HepG2 (cell line): ENCODE results near the gene PANX1. TPM values are rescaled to one million over a fixed set of nuclear protein-coding genes. Genes with fewer than 3 reads are reported as not detected.

Experiments used
- ATAC-seq: fragments of 200-7000 bp; cut with Tn5 transposase; 3 replicates; pipeline ENCODE4 v1.9.1; 2020; ENCODE audit warnings: mild to moderate bottlenecking, moderate library complexity
- BruUV-seq: library from RNA; stranded (reverse); fragments of 400-500 nt; replicated peaks from 2 replicates; lab custom pipeline; 2021; lab: Mats Ljungman, UMichigan
- CTCF ChIA-PET: fragments of 300-600 bp; formaldehyde crosslinking; extraction: SDS; loops from one replicate; lab custom pipeline; 2021; ENCODE audit warnings: low total read pairs, inconsistent platforms, low intra/inter-chr PET ratio; lab: Yijun Ruan, JAX
- POLR2A ChIA-PET: fragments of 350-600 bp; sonication (Branson Sonifier 250); formaldehyde crosslinking; loops from one replicate; lab custom pipeline; 2020; ENCODE audit warnings: antibody characterized with exemption, inconsistent platforms; lab: Yijun Ruan, JAX
- DNase-seq: peaks from one replicate; pipeline ENCODE4 v3.0.0-alpha.2; 2015; ENCODE audit warnings: low spot score
- FAIRE-seq: peaks from 3 replicates; lab custom pipeline; 2011; peaks lifted over from hg19 to GRCh38; lab: Jason Lieb, UNC
- H2AFZ ChIP-seq: one replicate; pipeline ENCODE4 v1.6.1; 2011; ENCODE audit warnings: low read length, inconsistent platforms
- H3K27ac ChIP-seq: fragments of 300-600 bp; 3 replicates; pipeline ENCODE4 v1.8.0; 2011; ENCODE audit warnings: mixed run types, mild to moderate bottlenecking, mixed read lengths, low read length, inconsistent platforms; ENCODE audit not compliant: insufficient read depth; ENCODE audit errors: extremely low read length
- H3K27me3 ChIP-seq, 2 experiments: fragments of 200-600 bp in 1 of 2; 2 replicates in 1 of 2; 3 replicates in 1 of 2; pipeline versions ENCODE4 v1.6.0 to v1.8.0; 2011; ENCODE audit warnings: low read length in 2 of 2, mild to moderate bottlenecking in 2 of 2, moderate library complexity in 2 of 2, inconsistent platforms in 1 of 2; ENCODE audit not compliant: insufficient read depth in 2 of 2, control insufficient read depth in 1 of 2
- H3K36me3 ChIP-seq, 2 experiments: fragments of 200-600 bp in 1 of 2; replicated peaks in 1 of 2; 2 replicates in 1 of 2; 3 replicates in 1 of 2; pipeline versions ENCODE4 v1.5.1 to v1.8.0; 2011; ENCODE audit warnings: low read length in 2 of 2, inconsistent platforms in 1 of 2; ENCODE audit not compliant: insufficient read depth in 2 of 2, control insufficient read depth in 1 of 2
- H3K4me1 ChIP-seq: 2 replicates; pipeline ENCODE4 v1.5.1; 2012; ENCODE audit warnings: low read length, inconsistent platforms; ENCODE audit not compliant: insufficient read depth
- H3K4me2 ChIP-seq: 2 replicates; pipeline ENCODE4 v1.6.0; 2011; ENCODE audit warnings: low read depth, low read length, inconsistent platforms
- H3K4me3 ChIP-seq, 3 experiments: fragments of 200-600 bp in 1 of 3; sonication (generic), shearing (Covaris generic) in 1 of 3; replicated peaks in 1 of 3; 2 replicates each; pipeline ENCODE4 v1.5.1; 2011 to 2016; ENCODE audit warnings: low read length in 3 of 3, inconsistent platforms in 2 of 3, low read depth in 2 of 3, mild to moderate bottlenecking in 2 of 3, control low read depth in 1 of 3, mixed read lengths in 1 of 3; ENCODE audit not compliant: insufficient read depth in 1 of 3
- H3K79me2 ChIP-seq: one replicate; pipeline ENCODE4 v1.6.1; 2011; ENCODE audit warnings: low read length, inconsistent platforms; ENCODE audit not compliant: insufficient read depth
- H3K9ac ChIP-seq: 2 replicates; pipeline ENCODE4 v1.6.0; 2011; ENCODE audit warnings: mild to moderate bottlenecking, low read depth, low read length, inconsistent platforms; ENCODE audit not compliant: insufficient read depth
- H3K9me3 ChIP-seq: 2 replicates; pipeline ENCODE4 v1.5.1; 2012; ENCODE audit warnings: mild to moderate bottlenecking, low read length
- H4K20me1 ChIP-seq: 2 replicates; pipeline ENCODE4 v1.6.0; 2011; ENCODE audit warnings: inconsistent platforms, mild to moderate bottlenecking, low read length, moderate library complexity; ENCODE audit not compliant: insufficient read depth
- ATF1 ChIP-seq: IDR thresholded peaks from 2 replicates; pipeline ENCODE4 v1.6.1; 2016; ENCODE audit warnings: mild to moderate bottlenecking, control low read depth
- ATF7-NPFF ChIP-seq: sonication (generic); formaldehyde crosslinking; IDR thresholded peaks from 2 replicates; pipeline ENCODE4 v1.8.1; 2023; ENCODE audit warnings: mild to moderate bottlenecking, low read depth, missing genetic modification reagents, moderate library complexity
- BCL6 ChIP-seq: IDR thresholded peaks from 2 replicates; pipeline ENCODE4 v1.6.1; 2016; ENCODE audit warnings: missing genetic modification reagents, missing compliant biosample characterization
- CEBPB ChIP-seq: IDR thresholded peaks from 2 replicates; pipeline ENCODE4 v1.6.1; 2011; ENCODE audit warnings: low read depth, low read length, improper control_type of control experiment, borderline replicate concordance
- CEBPG ChIP-seq: IDR thresholded peaks from 2 replicates; pipeline ENCODE4 v1.6.1; 2016
- MTF2 ChIP-seq: sonication (generic); formaldehyde crosslinking; IDR thresholded peaks from 2 replicates; pipeline ENCODE4 v1.5.0; 2020; ENCODE audit warnings: missing genetic modification reagents, borderline replicate concordance
- NCOA5 ChIP-seq: sonication (generic); formaldehyde crosslinking; IDR thresholded peaks from 2 replicates; pipeline ENCODE4 v1.4.0; 2020; ENCODE audit warnings: missing genetic modification reagents
- SOX13 ChIP-seq, 3 experiments: fragments of 450-650 bp in 1 of 3; sonication (generic) in 1 of 3; formaldehyde crosslinking in 1 of 3; IDR thresholded peaks in 2 of 3; conservative IDR thresholded peaks in 1 of 3; 2 replicates each; pipeline versions ENCODE4 v1.5.0 to v1.6.1; 2016 to 2020; ENCODE audit warnings: antibody characterized with exemption in 1 of 3, mild to moderate bottlenecking in 1 of 3, missing compliant biosample characterization in 1 of 3, missing genetic modification reagents in 1 of 3, moderate library complexity in 1 of 3
- SOX5 ChIP-seq: IDR thresholded peaks from 2 replicates; pipeline ENCODE4 v1.6.1; 2016; ENCODE audit warnings: borderline replicate concordance
- WIZ ChIP-seq: sonication (generic); formaldehyde crosslinking; IDR thresholded peaks from 2 replicates; pipeline ENCODE4 v1.5.1; 2020; ENCODE audit warnings: mild to moderate bottlenecking, missing genetic modification reagents
- ZKSCAN5 ChIP-seq: sonication (generic); formaldehyde crosslinking; IDR thresholded peaks from 2 replicates; pipeline ENCODE4 v1.5.1; 2020; ENCODE audit warnings: mild to moderate bottlenecking, missing genetic modification reagents
- ZNF264 ChIP-seq: sonication (generic); formaldehyde crosslinking; IDR thresholded peaks from 2 replicates; pipeline ENCODE4 v1.4.0; 2020; ENCODE audit warnings: missing genetic modification reagents
- ZNF703 ChIP-seq: sonication (generic); formaldehyde crosslinking; IDR thresholded peaks from 2 replicates; pipeline ENCODE4 v1.5.1; 2020; ENCODE audit warnings: missing genetic modification reagents, mild to moderate bottlenecking, moderate library complexity, borderline replicate concordance
- WGBS: methylation state at CpG from one replicate; pipeline ENCODE4 v1.1.6; 2017; ENCODE audit warnings: low lambda C conversion rate; 5-methylcytosine and 5-hydroxymethylcytosine counted together
- in situ Hi-C: cut with HindIII; loops from 2 replicates; pipeline ENCODE4 v1.10.0; 2017; ENCODE audit warnings: low pct_unique_long_range_greater_than_20kb; ENCODE audit not compliant: extremely low pct_ligation_motif_present
- intact Hi-C: fragments of 100-400 bp; cut with micrococcal nuclease; formaldehyde crosslinking; loops from one replicate; pipeline ENCODE4 v1.10.0; 2022; ENCODE audit not compliant: unreplicated experiment
- polyA plus RNA-seq, 8 experiments: library from polyadenylated mRNA; depleted of rRNA in 3 of 8; stranded (reverse) in 7 of 8; unstranded in 1 of 8; fragments of >200 nt; fragmentation: Illumina TruSeq in 4 of 8; extraction: Trizol in 4 of 8; gene quantifications; 2 replicates each; pipeline versions ENCODE4 v1.2.1 to v1.2.3, GENCODE V29; 2011 to 2016; ENCODE audit warnings: low read depth in 4 of 8, missing spikeins in 1 of 8, mixed read lengths in 1 of 8; ENCODE audit not compliant: insufficient read depth in 1 of 8
- total RNA-seq, 5 experiments: library from RNA; depleted of rRNA; stranded (reverse); fragments of >200 nt; fragmentation: Illumina TruSeq; extraction: Trizol; gene quantifications; 2 replicates each; pipeline ENCODE4 v1.2.3, GENCODE V29; 2016; ENCODE audit warnings: low read depth in 1 of 5
- TF ChIP-seq, protein P1 (sequence below): IDR thresholded peaks from 2 replicates; pipeline ENCODE4 v1.4.0; 2020; ENCODE audit warnings: mild to moderate bottlenecking, missing genetic modification reagents
- TF ChIP-seq, protein P2 (sequence below): sonication (generic); formaldehyde crosslinking; IDR thresholded peaks from 2 replicates; pipeline ENCODE4 v1.5.0; 2020; ENCODE audit warnings: mild to moderate bottlenecking, missing genetic modification reagents, borderline replicate concordance

The PANX1 gene
- total and polyA plus RNA-seq, 2 of the 13 experiments (the other 11 are each of a cell fraction or from before 2014, with no cell fraction given): 8.3 to 24.8 TPM

DNA sequence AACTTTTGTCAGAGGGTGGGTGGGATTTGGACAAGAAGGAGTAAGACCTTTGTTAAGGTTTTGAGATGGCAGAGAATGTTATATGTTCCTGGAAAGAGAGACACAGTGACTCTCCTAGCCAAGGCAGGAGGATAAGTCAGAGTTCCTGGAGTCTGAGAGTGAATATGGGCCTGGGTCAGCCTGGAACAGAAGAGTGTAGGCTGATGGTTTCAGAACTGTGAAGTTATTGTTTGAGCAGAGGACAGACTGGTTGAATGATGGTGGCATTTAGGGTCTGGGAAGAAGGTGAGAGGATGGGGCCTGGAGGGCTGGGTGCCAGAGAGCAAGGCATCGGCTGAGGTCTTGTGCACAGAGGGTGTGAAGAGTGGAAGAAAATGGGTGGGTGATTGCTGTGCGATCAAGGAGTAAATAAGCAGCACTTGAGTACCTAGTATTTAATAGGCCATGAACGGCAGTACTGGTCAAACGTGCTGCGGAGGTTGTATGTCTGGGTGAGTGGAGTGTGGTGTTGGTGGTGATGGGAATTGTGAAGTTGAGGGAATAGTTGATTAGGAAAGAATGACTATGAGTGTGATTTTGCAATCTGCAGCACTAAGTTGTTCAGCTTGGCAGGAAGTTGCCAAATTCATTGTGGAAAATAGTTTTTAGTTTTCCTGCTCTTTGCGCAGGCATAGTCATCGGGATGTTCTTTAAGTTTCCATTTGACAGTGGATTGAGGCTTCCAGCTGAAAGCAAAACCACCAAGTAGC is 1.8 kb downstream of the PANX1 start:
- peak overlapping the region; percentile 81 for H3K9ac ChIP-seq
- H3K27me3 ChIP-seq: no peaks in the 10 kb centered on the region; a peak in 1 of 5 replicates
- peaks cover 10% of the 10 kb centered on the region; the same call in 1 of the 2 replicates for H4K20me1 ChIP-seq
- intact Hi-C loops (no loop called here), in situ Hi-C loops (no loop called here)
- WGBS: 48% methylated on average over 7 of the region's 7 CpGs
- ChIA-PET POLR2A (no interaction called here), CTCF (no interaction called here)
- peaks cover 48% of the 10 kb centered on the region for H3K79me2 ChIP-seq
- H3K9me3 ChIP-seq: no peaks in the 10 kb centered on the region
- no peak for DNase-seq
- no peak overlapping the region for H3K27ac ChIP-seq
- TSS peak; percentile 47 for BruUV-seq
- no peaks in the 10 kb centered on the region for H3K36me3 ChIP-seq
- no peak for ATAC-seq
- peak overlapping the region; percentile 90 to 96 (median 94) for H3K4me3 ChIP-seq
- TF ChIP-seq SOX13 (IDR thresholded peaks at IDR 0.05): no peak
- peak in 1 of 2 experiments; percentile 18; a peak in 1 of 4 replicates for TF ChIP-seq SOX13 (CRISPR knock-in tag; conservative IDR thresholded peaks at IDR 0.05 in 1 of 2, IDR thresholded peaks at IDR 0.05 in 1 of 2)
- peak; percentile 32; the same call in 1 of the 2 replicates for TF ChIP-seq CEBPG (CRISPR knock-in tag)
- TF ChIP-seq MTF2 (CRISPR knock-in tag): no peak
- peak; percentile 73 for TF ChIP-seq CEBPB
- TF ChIP-seq ZKSCAN5 (CRISPR knock-in tag): no peak
- 0 out of 2 replicates have a peak, but pooled peaks have one; percentile 48 for TF ChIP-seq ZNF703 (CRISPR knock-in tag)
- TF ChIP-seq ZNF264: no peak
- no peak for TF ChIP-seq NCOA5 (CRISPR knock-in tag)
- TF ChIP-seq, protein P1, sequence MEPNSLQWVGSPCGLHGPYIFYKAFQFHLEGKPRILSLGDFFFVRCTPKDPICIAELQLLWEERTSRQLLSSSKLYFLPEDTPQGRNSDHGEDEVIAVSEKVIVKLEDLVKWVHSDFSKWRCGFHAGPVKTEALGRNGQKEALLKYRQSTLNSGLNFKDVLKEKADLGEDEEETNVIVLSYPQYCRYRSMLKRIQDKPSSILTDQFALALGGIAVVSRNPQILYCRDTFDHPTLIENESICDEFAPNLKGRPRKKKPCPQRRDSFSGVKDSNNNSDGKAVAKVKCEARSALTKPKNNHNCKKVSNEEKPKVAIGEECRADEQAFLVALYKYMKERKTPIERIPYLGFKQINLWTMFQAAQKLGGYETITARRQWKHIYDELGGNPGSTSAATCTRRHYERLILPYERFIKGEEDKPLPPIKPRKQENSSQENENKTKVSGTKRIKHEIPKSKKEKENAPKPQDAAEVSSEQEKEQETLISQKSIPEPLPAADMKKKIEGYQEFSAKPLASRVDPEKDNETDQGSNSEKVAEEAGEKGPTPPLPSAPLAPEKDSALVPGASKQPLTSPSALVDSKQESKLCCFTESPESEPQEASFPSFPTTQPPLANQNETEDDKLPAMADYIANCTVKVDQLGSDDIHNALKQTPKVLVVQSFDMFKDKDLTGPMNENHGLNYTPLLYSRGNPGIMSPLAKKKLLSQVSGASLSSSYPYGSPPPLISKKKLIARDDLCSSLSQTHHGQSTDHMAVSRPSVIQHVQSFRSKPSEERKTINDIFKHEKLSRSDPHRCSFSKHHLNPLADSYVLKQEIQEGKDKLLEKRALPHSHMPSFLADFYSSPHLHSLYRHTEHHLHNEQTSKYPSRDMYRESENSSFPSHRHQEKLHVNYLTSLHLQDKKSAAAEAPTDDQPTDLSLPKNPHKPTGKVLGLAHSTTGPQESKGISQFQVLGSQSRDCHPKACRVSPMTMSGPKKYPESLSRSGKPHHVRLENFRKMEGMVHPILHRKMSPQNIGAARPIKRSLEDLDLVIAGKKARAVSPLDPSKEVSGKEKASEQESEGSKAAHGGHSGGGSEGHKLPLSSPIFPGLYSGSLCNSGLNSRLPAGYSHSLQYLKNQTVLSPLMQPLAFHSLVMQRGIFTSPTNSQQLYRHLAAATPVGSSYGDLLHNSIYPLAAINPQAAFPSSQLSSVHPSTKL (CRISPR knock-in tag): 0 out of 2 replicates have a peak, but pooled peaks have one; percentile 21
- TF ChIP-seq SOX5: 0 out of 2 replicates have a peak, but pooled peaks have one; percentile 10
- no peak for TF ChIP-seq ATF1 (CRISPR knock-in tag)
- TF ChIP-seq, protein P2, sequence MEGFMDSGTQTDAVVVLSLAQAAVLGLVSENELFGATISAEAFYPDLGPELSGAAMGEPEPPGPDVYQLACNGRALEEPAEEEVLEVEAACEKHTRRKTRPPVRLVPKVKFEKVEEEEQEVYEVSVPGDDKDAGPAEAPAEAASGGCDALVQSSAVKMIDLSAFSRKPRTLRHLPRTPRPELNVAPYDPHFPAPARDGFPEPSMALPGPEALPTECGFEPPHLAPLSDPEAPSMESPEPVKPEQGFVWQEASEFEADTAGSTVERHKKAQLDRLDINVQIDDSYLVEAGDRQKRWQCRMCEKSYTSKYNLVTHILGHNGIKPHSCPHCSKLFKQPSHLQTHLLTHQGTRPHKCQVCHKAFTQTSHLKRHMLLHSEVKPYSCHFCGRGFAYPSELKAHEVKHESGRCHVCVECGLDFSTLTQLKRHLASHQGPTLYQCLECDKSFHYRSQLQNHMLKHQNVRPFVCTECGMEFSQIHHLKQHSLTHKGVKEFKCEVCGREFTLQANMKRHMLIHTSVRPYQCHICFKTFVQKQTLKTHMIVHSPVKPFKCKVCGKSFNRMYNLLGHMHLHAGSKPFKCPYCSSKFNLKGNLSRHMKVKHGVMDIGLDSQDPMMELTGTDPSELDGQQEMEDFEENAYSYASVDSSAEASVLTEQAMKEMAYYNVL (CRISPR knock-in tag): no peak
- 0 out of 2 replicates have a peak, but pooled peaks have one; percentile 22 for TF ChIP-seq BCL6 (CRISPR knock-in tag)
- TF ChIP-seq ATF7-NPFF (CRISPR knock-in tag): no peak
- 0 out of 2 replicates have a peak, but pooled peaks have one; percentile 23 for TF ChIP-seq WIZ (CRISPR knock-in tag)
- peaks cover 43% of the 10 kb centered on the region for H3K4me1 ChIP-seq
- no peak for FAIRE-seq
- H2AFZ ChIP-seq: no peak overlapping the region
- peak overlapping the region; percentile 83 for H3K4me2 ChIP-seq
